A673 (cell line): ENCODE data around the gene ZNF57. TPM values are rescaled to one million over a fixed set of nuclear protein-coding genes. Genes with fewer than 3 reads are reported as not detected.
"Not testable (repeated sequence)": the region's sequence is repeated elsewhere in the genome, so short reads cannot be mapped to it uniquely, and the experiment has no call there.

Source experiments
- BruUV-seq: library from RNA; stranded (reverse); fragments of 400-500 nt; replicated peaks from 2 replicates; lab custom pipeline; 2021; lab: Mats Ljungman, UMichigan
- CTCF ChIA-PET: fragments of 300-600 bp; sonication (Branson Sonifier 250); formaldehyde crosslinking; loops from one replicate; lab custom pipeline; 2022; ENCODE audit warnings: antibody characterized with exemption; lab: Charles Lee
- POLR2A ChIA-PET: fragments of 300-600 bp; sonication (Branson Sonifier 250); formaldehyde crosslinking; loops from one replicate; lab custom pipeline; 2022; ENCODE audit warnings: antibody characterized with exemption; ENCODE audit not compliant: low non-redundant PET; lab: Charles Lee
- DNase-seq: peaks from one replicate; pipeline ENCODE4 v3.0.0-alpha.2; 2015; ENCODE audit warnings: low spot score
- H3K27ac ChIP-seq: fragments of 200-600 bp; sonication (generic); 2 replicates; pipeline ENCODE4 v1.5.1; 2016; ENCODE audit warnings: mixed run types, low read depth, mild to moderate bottlenecking, mixed read lengths, antibody characterized with exemption, low read length; ENCODE audit not compliant: poor library complexity, severe bottlenecking
- H3K27me3 ChIP-seq: fragments of 200-600 bp; sonication (generic); replicated peaks from 2 replicates; pipeline ENCODE4 v1.6.1; 2017; ENCODE audit warnings: mixed run types, low read depth, mild to moderate bottlenecking, mixed read lengths, antibody characterized with exemption, low read length; ENCODE audit not compliant: insufficient read depth, poor library complexity
- H3K36me3 ChIP-seq: fragments of 200-600 bp; sonication (generic); 2 replicates; pipeline ENCODE4 v1.6.1; 2016; ENCODE audit warnings: mixed run types, mild to moderate bottlenecking, mixed read lengths, antibody characterized with exemption, low read length; ENCODE audit not compliant: insufficient read depth, poor library complexity, severe bottlenecking
- H3K4me1 ChIP-seq: fragments of 200-600 bp; sonication (generic); 2 replicates; pipeline ENCODE4 v1.6.1; 2017; ENCODE audit warnings: mixed run types, mild to moderate bottlenecking, mixed read lengths, antibody characterized with exemption, low read length; ENCODE audit not compliant: insufficient read depth, poor library complexity, severe bottlenecking
- H3K4me3 ChIP-seq: fragments of 200-600 bp; sonication (generic); 2 replicates; pipeline ENCODE4 v1.5.1; 2016; ENCODE audit warnings: low read depth, mixed run types, mild to moderate bottlenecking, mixed read lengths, low read length; ENCODE audit not compliant: poor library complexity, severe bottlenecking
- H3K9me3 ChIP-seq: fragments of 200-600 bp; sonication (generic); 2 replicates; pipeline ENCODE4 v1.6.1; 2016; ENCODE audit warnings: mixed run types, low read depth, mild to moderate bottlenecking, mixed read lengths, antibody characterized with exemption, low read length; ENCODE audit not compliant: poor library complexity, severe bottlenecking
- CTCF ChIP-seq: fragments of 300-800, 200-600 bp; sonication (generic); conservative IDR thresholded peaks from 2 replicates; pipeline ENCODE4 v1.5.1; 2017; ENCODE audit warnings: low read depth, mild to moderate bottlenecking, antibody characterized with exemption, low read length, moderate library complexity, mixed read lengths
- EZH2 ChIP-seq: fragments of 200-600 bp; sonication (generic); IDR thresholded peaks from 2 replicates; pipeline ENCODE4 v1.6.1; 2017; ENCODE audit warnings: borderline replicate concordance, low read depth, mild to moderate bottlenecking, mixed read lengths, antibody characterized with exemption, low read length; ENCODE audit not compliant: poor library complexity, severe bottlenecking
- intact Hi-C: fragments of 100-400 bp; cut with micrococcal nuclease; formaldehyde crosslinking; loops from one replicate; pipeline ENCODE4 v1.10.0; 2022; ENCODE audit not compliant: unreplicated experiment
- total RNA-seq: library from RNA; stranded (reverse); gene quantifications from 2 replicates; pipeline ENCODE4 v1.2.3, GENCODE V29; 2021

The ZNF57 gene
- total RNA-seq, 1 experiment from 2014 or later = 5.1 TPM

GRCh38 chr19:2872175-2872574 lies 28.6 kb upstream of the ZNF57 start:
- H3K27me3 ChIP-seq, H3K27ac ChIP-seq, H3K4me3 ChIP-seq, DNase-seq, H3K36me3 ChIP-seq, POLR2A ChIA-PET, H3K4me1 ChIP-seq, BruUV-seq: not testable (repeated sequence)
- peak; percentile 43 for TF ChIP-seq CTCF
- CTCF ChIA-PET = interaction anchor here (1.2 kb wide), 1 partner anchor 224 kb away, joined by 7 read pairs; no protein-coding TSS in a partner anchor
- H3K9me3 ChIP-seq = peaks cover 11% of the 10 kb centered on the region
- intact Hi-C loops = loop anchor here (2.0 kb wide), 1 partner anchor 223 kb away; no protein-coding TSS in a partner anchor

GRCh38 chr19:2877398-2878331 lies 23.1 kb upstream of the ZNF57 start:
- Histone ChIP-seq H3K4me1 (no peaks in the 10 kb centered on the region), H3K27ac (no peak overlapping the region), H3K9me3 (peaks cover 30% of the 10 kb centered on the region), H3K4me3 (no peak overlapping the region), H3K27me3 (no peaks in the 10 kb centered on the region), H3K36me3 (no peaks in the 10 kb centered on the region)
- CTCF ChIA-PET = no interaction called here
- TF ChIP-seq EZH2 (no peak), CTCF (no peak)
- intact Hi-C loops = no loop called here
- no peak for DNase-seq
- no TSS peak for BruUV-seq
- POLR2A ChIA-PET = no interaction called here

- H3K27me3 ChIP-seq = no peaks in the 10 kb centered on the region
- no TSS peak for BruUV-seq
- intact Hi-C loops = no loop called here
- peaks cover 4% of the 10 kb centered on the region for H3K9me3 ChIP-seq
- CTCF ChIA-PET = no interaction called here
- no peak overlapping the region for H3K27ac ChIP-seq
- H3K36me3 ChIP-seq = no peaks in the 10 kb centered on the region
- DNase-seq = no peak
- POLR2A ChIA-PET = no interaction called here
- peaks cover 6% of the 10 kb centered on the region for H3K4me1 ChIP-seq
- TF ChIP-seq EZH2 = no peak
- H3K4me3 ChIP-seq = no peak overlapping the region
Observed at GRCh38 chr19:2883686-2884439, 16.9 kb upstream of the ZNF57 start.
